Tibial artery (tissue), 4 donors: Measurements from ENCODE around the gene BICRAL.

Experiments
- DNase-seq, 2 donors: peaks; one replicate each; pipeline ENCODE4 v3.0.0-alpha.2; 2019
- H3K27ac ChIP-seq, 2 donors: fragments of 200-600 bp; sonication (generic) in 1 of 2; 1 replicate in 1 of 2; 2 replicates in 1 of 2; pipeline ENCODE4 v1.5.1; 2018 to 2019; ENCODE audit warnings: mild to moderate bottlenecking in 1 of 2
- H3K27me3 ChIP-seq, 2 donors: fragments of 200-600 bp; sonication (generic) in 1 of 2; one replicate each; pipeline versions ENCODE4 v1.5.1 to v1.6.0; 2016 to 2019
- H3K36me3 ChIP-seq, 3 donors: fragments of 200-600 bp; sonication (generic) in 2 of 3; one replicate each; pipeline ENCODE4 v1.5.1; 2016 to 2019; ENCODE audit warnings: mild to moderate bottlenecking in 2 of 3
- H3K4me1 ChIP-seq, 4 donors: fragments of 200-600 bp; sonication (generic) in 2 of 4; 1 replicate in 3 of 4; 2 replicates in 1 of 4; pipeline ENCODE4 v1.5.1; 2016 to 2019
- H3K4me3 ChIP-seq, 2 donors: fragments of 200-600 bp; sonication (generic) in 1 of 2; 1 replicate in 1 of 2; 2 replicates in 1 of 2; pipeline ENCODE4 v1.5.1; 2018 to 2019; ENCODE audit warnings: mild to moderate bottlenecking in 2 of 2
- H3K9me3 ChIP-seq, 3 donors: fragments of 200-600 bp; sonication (generic) in 1 of 3; one replicate each; pipeline ENCODE4 v1.5.1; 2016 to 2019
- intact Hi-C: fragments of 100-400 bp; cut with DNase I; formaldehyde crosslinking; loops from one replicate; pipeline ENCODE4 v1.15.0; 2023; ENCODE audit warnings: low total_unique reads
- TF ChIP-seq, protein P1 (sequence below), 2 experiments: fragments of 200-600 bp in 1 of 2; fragments of 450-650 bp in 1 of 2; IDR thresholded peaks; one replicate each; pipeline ENCODE4 v1.5.1; 2017 to 2019; ENCODE audit warnings: antibody characterized with exemption in 2 of 2, mild to moderate bottlenecking in 1 of 2, moderate library complexity in 1 of 2

Gene BICRAL

DNA sequence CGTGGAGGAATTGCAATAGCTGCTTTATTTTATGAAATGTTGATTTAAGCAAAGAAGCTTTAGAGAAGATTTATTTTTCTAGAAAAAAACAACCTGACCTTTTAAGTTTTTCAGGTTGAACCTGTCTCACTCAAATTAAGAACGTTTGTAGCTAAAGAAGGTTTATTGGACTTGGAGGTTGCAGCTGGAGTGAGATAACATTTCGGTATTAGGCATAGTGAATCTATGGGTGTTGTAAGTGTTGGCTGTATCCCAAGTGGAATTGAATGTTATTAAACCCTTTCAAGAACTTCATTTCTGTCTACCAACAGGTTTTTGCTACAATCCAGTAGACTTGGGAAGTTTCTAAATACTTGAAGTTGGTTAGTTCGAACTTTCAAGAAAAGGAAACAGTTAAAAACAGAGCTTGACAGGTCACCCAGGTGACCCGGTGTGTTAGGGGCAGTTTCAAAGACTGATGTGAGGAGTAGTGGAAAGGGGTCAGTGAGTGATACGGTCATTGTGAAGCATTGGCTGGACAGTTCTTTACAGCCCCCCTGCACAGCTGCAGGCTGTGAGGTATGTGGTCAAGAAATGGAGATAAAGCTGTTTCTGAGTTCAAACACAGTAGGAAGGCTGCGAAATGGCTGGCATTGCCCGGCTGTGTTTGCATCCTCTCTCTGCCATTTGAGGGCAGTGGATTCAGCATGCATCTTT, 33.5 kb upstream of the BICRAL start:
- intact Hi-C loops = loop anchor here (2.0 to 5.0 kb wide), 2 partner anchors 128 to 186 kb away; partner anchors contain the start of gene UBR2
- peak overlapping the region; percentile 80 to 98 for H3K4me3 ChIP-seq
- H3K9me3 ChIP-seq = no peaks in the 10 kb centered on the region
- H3K27ac ChIP-seq = peak overlapping the region; percentile 90 to 91
- TF ChIP-seq, protein P1, sequence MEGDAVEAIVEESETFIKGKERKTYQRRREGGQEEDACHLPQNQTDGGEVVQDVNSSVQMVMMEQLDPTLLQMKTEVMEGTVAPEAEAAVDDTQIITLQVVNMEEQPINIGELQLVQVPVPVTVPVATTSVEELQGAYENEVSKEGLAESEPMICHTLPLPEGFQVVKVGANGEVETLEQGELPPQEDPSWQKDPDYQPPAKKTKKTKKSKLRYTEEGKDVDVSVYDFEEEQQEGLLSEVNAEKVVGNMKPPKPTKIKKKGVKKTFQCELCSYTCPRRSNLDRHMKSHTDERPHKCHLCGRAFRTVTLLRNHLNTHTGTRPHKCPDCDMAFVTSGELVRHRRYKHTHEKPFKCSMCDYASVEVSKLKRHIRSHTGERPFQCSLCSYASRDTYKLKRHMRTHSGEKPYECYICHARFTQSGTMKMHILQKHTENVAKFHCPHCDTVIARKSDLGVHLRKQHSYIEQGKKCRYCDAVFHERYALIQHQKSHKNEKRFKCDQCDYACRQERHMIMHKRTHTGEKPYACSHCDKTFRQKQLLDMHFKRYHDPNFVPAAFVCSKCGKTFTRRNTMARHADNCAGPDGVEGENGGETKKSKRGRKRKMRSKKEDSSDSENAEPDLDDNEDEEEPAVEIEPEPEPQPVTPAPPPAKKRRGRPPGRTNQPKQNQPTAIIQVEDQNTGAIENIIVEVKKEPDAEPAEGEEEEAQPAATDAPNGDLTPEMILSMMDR (IDR thresholded peaks at IDR 0.05) = no peak
- DNase-seq = peak in 1 of 2 donors; percentile 55
- no peaks in the 10 kb centered on the region for H3K27me3 ChIP-seq
- peaks cover 0 to 39% (median 24%) of the 10 kb centered on the region in 4 donors for H3K4me1 ChIP-seq
- H3K36me3 ChIP-seq = no peaks in the 10 kb centered on the region

DNA sequence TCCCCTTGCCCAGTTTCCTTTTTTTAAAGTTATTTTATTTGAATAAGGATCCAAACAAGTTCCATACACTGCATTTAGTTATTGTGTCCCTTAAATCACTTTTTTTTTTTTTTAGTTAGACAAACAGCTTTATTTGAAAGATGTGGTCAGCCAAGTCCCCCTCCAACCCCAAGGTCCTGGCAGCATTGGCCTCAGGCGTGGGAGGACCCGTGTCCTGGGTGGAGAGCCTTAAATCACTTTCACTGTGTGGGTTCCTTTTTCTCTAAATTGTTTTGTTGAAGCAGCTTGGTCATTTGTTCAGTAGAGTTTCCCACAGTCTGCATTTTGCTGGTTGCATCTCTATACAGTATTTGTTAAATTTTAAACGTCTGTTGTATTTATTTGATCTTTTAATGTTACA, 30.8 kb upstream of the BICRAL start:
- H3K27me3 ChIP-seq = no peaks in the 10 kb centered on the region
- intact Hi-C loops = no loop called here
- no peak for DNase-seq
- H3K4me1 ChIP-seq = peaks cover 0 to 20% (median 11%) of the 10 kb centered on the region in 4 donors
- TF ChIP-seq, protein P1 (IDR thresholded peaks at IDR 0.05) = no peak
- H3K36me3 ChIP-seq = no peaks in the 10 kb centered on the region
- no peaks in the 10 kb centered on the region for H3K9me3 ChIP-seq
- H3K4me3 ChIP-seq = no peak overlapping the region
- no peak overlapping the region for H3K27ac ChIP-seq

DNA sequence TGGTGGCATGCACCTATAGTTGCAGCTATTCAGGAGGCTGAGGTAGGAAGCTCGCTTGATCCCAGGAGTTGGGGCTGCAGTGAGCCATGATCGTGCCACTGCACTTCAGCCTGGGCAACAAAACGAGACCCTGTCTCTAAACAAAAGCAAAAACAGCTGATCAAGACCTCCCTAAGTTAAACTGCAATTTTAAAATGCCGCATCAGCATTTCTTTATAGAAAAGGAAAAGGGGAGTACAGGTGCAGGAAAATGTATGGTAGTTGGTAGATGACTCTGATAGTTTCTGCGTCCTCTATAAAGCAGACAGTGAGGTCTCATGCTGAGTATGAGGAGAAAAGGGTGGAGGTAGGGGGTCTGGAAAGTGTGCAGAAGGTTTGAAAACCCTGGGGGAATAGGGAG, 27.1 kb upstream of the BICRAL start:
- peak in 1 of 2 donors; percentile 20 for DNase-seq
- Histone ChIP-seq H3K27me3 (no peaks in the 10 kb centered on the region), H3K9me3 (no peaks in the 10 kb centered on the region), H3K27ac (no peak overlapping the region), H3K4me1 (peaks cover 0 to 4% (median 0%) of the 10 kb centered on the region in 4 donors), H3K36me3 (peaks cover 8 to 21% (median 10%) of the 10 kb centered on the region in 3 donors), H3K4me3 (no peak overlapping the region)
- TF ChIP-seq, protein P1 (IDR thresholded peaks at IDR 0.05) = no peak
- intact Hi-C loops = no loop called here

DNA sequence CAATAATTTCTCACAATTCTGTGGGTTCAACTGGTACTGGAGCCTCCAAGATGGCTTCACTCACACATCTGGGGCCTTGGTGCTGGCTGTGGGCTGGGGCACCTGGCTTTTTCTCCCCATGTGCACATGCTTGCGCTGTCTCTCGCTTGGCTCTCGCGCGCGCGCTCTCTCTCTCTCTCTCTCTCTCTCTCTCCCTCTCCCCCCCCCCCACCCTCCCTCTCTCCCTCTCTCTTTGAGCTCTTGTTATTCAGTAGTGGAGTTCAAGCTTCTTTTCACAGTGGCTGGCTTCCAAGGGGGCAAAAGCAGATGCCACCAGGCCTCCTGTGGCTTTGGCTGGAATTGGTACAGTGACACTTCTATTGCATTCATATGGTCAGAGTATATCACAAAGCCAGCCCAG, 25.1 kb upstream of the BICRAL start:
- peaks cover 10 to 34% (median 11%) of the 10 kb centered on the region in 3 donors for H3K36me3 ChIP-seq
- H3K27me3 ChIP-seq = no peaks in the 10 kb centered on the region
- H3K9me3 ChIP-seq = no peaks in the 10 kb centered on the region
- peak in 1 of 2 donors; percentile 32 for DNase-seq
- intact Hi-C loops = no loop called here
- H3K27ac ChIP-seq = no peak overlapping the region
- TF ChIP-seq, protein P1 (IDR thresholded peaks at IDR 0.05) = no peak
- peaks cover 0 to 4% (median 0%) of the 10 kb centered on the region in 4 donors for H3K4me1 ChIP-seq
- H3K4me3 ChIP-seq = no peak overlapping the region

DNA sequence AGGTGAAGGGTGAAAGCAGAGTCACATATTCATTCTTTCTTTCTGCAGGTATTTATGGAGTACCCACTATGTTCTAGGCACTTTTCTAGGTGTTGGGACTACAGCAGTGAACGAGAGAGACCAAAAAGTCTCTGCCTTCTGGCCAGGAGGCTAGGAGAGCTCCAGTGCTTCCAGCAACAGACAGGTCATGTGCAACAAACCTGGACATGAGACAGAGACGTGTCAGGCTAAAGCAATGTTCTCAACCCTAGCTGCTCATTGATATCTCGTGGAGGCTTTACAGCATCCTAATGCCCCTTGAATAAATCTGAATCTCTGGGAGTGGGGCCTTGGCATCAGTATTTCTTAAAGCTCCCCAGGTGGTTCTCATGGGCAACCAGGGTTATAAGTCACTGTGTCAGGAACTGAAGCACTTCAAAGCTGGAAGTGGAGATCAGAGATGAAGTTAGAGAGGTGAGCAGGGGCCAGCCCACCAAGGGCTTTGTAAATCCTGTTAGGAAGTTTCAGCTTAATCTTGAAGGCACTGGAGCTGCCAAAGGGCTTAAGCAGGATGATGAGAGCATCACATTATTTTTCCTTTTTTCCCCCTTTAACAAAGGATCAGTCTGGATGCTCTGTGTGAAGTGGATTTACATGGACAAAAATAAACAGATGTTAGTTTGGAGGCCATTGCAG, 23.0 kb upstream of the BICRAL start:
- TF ChIP-seq, protein P1 (IDR thresholded peaks at IDR 0.05) = no peak
- Histone ChIP-seq H3K27me3 (no peaks in the 10 kb centered on the region), H3K36me3 (peaks cover 10 to 34% (median 11%) of the 10 kb centered on the region in 3 donors), H3K9me3 (no peaks in the 10 kb centered on the region), H3K4me3 (no peak overlapping the region), H3K27ac (no peak overlapping the region), H3K4me1 (no peaks in the 10 kb centered on the region)
- intact Hi-C loops = no loop called here
- DNase-seq = no peak
